Measurements from ENCODE around the gene NR2F1-AS1.

Gene NR2F1-AS1

DNA sequence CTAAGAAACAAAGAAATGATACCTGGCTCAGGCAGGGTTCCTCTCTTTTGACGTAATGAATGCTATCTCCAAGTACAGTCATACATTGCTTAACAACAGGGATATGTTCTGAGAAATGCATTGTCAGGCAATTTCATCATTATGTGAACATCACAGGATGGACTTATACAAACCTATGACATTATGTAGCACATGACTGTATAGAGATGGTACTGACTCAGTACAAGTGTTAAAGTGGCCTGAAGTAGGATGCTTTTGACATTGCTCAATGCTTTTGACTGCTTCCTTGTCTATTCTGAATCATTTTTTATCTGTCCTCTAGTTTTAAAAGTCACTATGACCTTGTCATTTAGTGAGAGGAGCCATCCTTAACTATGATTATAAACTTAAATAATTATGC, 147.6 kb downstream of the NR2F1-AS1 start:
- TF ChIP-seq, protein P1, sequence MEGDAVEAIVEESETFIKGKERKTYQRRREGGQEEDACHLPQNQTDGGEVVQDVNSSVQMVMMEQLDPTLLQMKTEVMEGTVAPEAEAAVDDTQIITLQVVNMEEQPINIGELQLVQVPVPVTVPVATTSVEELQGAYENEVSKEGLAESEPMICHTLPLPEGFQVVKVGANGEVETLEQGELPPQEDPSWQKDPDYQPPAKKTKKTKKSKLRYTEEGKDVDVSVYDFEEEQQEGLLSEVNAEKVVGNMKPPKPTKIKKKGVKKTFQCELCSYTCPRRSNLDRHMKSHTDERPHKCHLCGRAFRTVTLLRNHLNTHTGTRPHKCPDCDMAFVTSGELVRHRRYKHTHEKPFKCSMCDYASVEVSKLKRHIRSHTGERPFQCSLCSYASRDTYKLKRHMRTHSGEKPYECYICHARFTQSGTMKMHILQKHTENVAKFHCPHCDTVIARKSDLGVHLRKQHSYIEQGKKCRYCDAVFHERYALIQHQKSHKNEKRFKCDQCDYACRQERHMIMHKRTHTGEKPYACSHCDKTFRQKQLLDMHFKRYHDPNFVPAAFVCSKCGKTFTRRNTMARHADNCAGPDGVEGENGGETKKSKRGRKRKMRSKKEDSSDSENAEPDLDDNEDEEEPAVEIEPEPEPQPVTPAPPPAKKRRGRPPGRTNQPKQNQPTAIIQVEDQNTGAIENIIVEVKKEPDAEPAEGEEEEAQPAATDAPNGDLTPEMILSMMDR (IDR thresholded peaks at IDR 0.05), result no peak

DNA sequence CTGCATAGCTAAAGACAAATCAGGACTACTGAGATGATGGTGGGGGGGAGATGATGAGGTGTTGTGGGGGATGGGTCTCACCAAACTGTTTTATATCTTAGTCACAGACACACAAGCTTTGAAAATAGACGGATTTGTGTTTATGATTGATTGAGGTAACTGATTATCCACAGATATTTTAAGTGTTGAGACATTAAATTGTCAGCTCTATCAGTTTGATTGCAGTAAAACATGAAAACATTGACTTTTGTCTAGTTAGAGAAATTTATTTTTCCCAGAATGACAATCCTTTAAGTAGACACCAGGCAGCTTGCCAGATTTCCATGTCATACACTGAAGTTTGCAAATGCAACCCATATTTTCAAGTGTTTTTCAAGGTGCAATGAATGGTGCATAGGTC, 149.8 kb downstream of the NR2F1-AS1 start:
- TF ChIP-seq, protein P1 (IDR thresholded peaks at IDR 0.05), result no peak

DNA sequence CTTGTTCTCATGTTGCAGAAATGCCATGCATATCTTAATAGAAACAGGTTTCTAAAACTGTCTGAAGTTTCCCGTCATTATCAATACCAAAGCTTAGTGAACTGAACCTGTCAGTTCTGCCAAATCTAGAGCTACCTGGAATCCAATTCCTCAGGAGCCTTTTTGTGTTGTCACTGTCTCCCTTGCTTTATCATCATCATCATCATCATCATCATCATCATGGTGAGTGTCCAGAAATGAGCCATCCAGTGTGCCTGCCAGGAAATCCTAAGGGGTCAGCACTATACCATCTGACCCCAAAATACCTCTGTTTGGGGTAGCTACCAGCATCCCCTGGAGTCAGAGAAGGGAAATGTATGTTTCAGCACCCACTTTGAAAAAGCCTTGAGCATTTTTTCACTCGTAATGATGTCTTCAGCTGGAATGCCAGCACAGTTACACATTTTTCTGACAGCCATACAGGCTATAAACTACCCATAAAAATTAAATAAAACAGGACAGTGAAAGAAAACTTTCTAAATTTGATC, 150.3 kb downstream of the NR2F1-AS1 start:
- TF ChIP-seq, protein P1 (IDR thresholded peaks at IDR 0.05), result no peak

DNA sequence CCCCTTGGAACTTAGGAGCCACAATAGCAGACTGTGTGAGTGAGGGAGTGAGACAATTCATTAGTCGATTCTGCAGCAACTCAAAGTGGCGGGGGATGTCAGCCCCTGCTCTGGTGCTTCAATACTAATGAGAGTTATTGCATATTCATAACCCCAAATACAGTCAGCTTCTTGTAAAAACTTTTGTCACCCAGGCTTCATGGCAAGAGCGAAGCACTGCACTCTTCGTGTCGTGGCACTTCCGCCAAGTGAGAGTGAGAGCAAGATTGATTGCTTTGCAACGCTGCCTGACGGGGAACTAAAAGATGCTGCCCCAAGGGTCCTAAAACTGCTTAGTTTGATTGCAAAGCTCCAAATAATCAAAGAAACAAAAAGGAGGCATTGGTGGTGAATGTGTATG, 150.9 kb downstream of the NR2F1-AS1 start:
- TF ChIP-seq, protein P1 (IDR thresholded peaks at IDR 0.05), result no peak

DNA sequence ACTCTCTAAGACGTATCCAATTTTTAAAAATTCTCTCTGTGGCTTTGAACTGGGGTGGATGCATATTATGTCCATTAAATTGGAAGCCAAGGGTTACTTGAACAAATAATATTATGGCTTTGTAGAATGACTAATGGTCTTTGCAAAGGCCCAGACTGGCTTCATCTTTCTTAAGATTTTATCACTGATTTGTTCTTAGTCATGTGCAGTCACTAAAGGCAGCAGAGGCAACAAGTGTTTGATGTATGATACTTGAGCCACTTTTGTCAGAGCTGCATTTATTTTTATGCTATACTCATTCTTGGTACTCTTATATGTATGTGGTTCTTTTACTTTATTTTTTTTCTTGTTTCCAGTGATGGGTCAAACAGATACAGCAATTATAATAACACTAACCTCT, 152.2 kb downstream of the NR2F1-AS1 start:
- TF ChIP-seq, protein P1 (IDR thresholded peaks at IDR 0.05), result no peak

DNA sequence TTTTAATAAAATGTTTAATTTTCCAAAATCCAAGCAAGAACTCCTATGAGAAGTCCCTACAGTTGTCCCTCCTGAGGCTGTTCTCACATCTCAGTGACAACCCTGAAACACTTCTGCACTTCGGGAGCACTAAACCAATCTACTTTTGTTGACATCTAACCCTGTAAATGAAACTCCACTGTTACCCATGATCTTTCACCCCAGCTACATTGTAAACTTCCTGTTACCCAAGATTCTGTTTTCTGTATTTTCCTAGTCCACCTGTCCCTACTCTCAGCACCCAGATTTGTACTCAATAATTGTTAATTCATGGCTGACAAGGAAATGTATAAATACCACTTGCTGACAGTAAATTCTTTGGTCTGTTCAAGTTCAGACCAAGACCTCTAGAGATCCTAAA, 153.7 kb downstream of the NR2F1-AS1 start:
- TF ChIP-seq, protein P1 (IDR thresholded peaks at IDR 0.05), result no peak

DNA sequence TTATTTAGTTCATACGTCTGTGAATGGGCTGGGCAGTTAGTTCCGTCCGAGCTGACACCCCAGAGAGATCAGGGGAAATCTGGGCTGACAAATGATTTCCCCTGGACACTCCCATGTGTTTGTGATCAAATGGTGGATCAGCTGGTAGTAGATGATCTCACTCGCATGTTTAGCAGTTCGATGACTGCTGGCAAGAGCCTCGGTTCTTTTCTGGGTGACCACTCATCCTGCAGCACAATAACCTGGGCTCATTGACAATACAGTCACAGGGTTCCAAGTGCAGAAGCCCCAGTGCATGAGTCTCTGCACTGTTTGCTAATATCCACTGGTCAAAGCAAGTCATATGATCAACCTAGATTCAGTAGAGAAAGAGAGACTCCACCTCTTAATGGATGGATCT, 155.9 kb downstream of the NR2F1-AS1 start:
- TF ChIP-seq, protein P1 (IDR thresholded peaks at IDR 0.05), result no peak

DNA sequence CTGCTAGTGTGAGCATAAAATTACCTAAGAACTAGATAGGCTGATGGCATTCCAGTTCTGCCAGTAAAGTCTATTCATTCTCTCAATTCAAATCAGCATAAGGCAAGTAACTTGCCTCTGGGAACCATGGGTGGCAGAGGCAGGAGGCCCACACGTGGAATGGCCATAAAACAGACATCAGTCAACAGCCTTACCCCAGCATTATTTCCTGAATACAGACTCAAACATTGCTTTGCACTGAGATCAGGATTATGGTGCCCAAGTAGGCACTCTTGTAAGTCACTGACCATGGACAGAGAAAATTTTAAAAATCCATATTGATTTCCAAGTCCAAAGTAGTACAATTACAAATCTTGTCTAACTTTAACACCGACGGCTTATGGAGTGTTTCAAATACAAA, 157.7 kb downstream of the NR2F1-AS1 start:
- TF ChIP-seq, protein P1 (IDR thresholded peaks at IDR 0.05), result no peak
